ENCODE measurements around the gene ZNF14. TPM values are rescaled to one million over a fixed set of nuclear protein-coding genes. Genes with fewer than 3 reads are reported as not detected.
"Not testable (repeated sequence)": the region's sequence is repeated elsewhere in the genome, so short reads cannot be mapped to it uniquely, and the experiment has no call there.

Gene ZNF14
- total RNA-seq, 4 donors from 2014 or later, result 0.97 to 2.1 (median 1.7) TPM

DNA sequence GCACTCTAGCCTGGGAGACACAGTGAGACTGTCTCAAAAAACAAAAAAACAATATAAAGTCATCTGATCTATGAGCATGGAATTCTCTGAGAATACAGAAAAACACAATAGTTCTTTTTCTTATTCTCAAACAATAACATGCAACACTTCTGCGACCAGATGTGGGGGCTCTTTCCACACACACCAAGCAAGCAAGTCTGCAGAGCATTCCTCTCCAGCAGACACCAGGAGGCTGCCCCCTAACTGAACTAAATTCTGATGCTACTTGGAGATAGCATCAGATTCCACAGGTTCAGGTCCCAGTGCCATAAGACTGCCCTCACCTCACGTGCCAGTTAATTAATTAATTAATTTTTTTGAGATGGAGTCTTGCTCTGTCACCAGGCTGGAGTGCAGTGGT, 36.5 kb downstream of the ZNF14 start:
- intact Hi-C loops (cut with DNase I; ENCODE audit: low total_unique reads), result no loop called here
- in situ Hi-C loops (cut with MboI; ENCODE audit: low sequenced_read_pairs in 4 of 4), result no loop called here
- no peak for ATAC-seq

DNA sequence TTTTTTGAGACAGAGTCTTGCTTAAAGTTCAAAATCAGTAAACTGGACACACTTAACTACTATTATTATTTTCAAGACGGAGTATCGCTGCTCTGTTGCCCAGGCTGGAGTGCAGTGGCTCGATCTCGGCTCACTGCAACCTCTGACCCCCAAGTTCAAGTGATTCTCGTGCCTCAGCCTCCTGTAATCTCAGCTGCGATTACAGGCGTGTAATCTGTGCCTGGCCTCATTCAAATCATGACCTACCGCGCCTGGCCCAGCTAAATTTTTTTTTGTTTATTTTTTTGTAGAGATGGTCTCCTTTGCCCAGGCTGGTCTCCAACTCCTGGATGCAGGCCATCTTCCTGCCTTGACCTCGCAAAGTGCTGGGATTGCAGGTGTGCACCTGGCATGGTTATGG, 41.2 kb downstream of the ZNF14 start:
- intact Hi-C loops (cut with DNase I; ENCODE audit: low total_unique reads) (no loop called here), in situ Hi-C loops (cut with MboI; ENCODE audit: low sequenced_read_pairs in 4 of 4) (no loop called here)
- no peak for DNase-seq
- Histone ChIP-seq H3K27ac (no peak overlapping the region), H3K36me3 (no peaks in the 10 kb centered on the region), H3K4me1 (no peaks in the 10 kb centered on the region), H3K4me3 (no peak overlapping the region), H3K27me3 (no peaks in the 10 kb centered on the region), H3K9me3 (no peaks in the 10 kb centered on the region)
- no peak for ATAC-seq
- TF ChIP-seq, protein P1, sequence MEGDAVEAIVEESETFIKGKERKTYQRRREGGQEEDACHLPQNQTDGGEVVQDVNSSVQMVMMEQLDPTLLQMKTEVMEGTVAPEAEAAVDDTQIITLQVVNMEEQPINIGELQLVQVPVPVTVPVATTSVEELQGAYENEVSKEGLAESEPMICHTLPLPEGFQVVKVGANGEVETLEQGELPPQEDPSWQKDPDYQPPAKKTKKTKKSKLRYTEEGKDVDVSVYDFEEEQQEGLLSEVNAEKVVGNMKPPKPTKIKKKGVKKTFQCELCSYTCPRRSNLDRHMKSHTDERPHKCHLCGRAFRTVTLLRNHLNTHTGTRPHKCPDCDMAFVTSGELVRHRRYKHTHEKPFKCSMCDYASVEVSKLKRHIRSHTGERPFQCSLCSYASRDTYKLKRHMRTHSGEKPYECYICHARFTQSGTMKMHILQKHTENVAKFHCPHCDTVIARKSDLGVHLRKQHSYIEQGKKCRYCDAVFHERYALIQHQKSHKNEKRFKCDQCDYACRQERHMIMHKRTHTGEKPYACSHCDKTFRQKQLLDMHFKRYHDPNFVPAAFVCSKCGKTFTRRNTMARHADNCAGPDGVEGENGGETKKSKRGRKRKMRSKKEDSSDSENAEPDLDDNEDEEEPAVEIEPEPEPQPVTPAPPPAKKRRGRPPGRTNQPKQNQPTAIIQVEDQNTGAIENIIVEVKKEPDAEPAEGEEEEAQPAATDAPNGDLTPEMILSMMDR (IDR thresholded peaks at IDR 0.05 in 4 of 5, conservative IDR thresholded peaks at IDR 0.05 in 1 of 5), result no peak
- no peak for TF ChIP-seq POLR2A (IDR thresholded peaks at IDR 0.05)

More for the DNA sequence above, 36.5 kb downstream of the ZNF14 start:
- TF ChIP-seq, protein P1 (IDR thresholded peaks at IDR 0.05 in 4 of 5, conservative IDR thresholded peaks at IDR 0.05 in 1 of 5), result no peak
- TF ChIP-seq POLR2A (IDR thresholded peaks at IDR 0.05), result no peak
- Histone ChIP-seq H3K4me1 (no peaks in the 10 kb centered on the region), H3K4me3 (no peak overlapping the region), H3K9me3 (peaks cover 0 to 4% (median 3%) of the 10 kb centered on the region in 3 donors), H3K27me3 (no peaks in the 10 kb centered on the region), H3K27ac (no peak overlapping the region), H3K36me3 (peaks cover 0 to 8% of the 10 kb centered on the region in 2 donors)
- no peak for DNase-seq

DNA sequence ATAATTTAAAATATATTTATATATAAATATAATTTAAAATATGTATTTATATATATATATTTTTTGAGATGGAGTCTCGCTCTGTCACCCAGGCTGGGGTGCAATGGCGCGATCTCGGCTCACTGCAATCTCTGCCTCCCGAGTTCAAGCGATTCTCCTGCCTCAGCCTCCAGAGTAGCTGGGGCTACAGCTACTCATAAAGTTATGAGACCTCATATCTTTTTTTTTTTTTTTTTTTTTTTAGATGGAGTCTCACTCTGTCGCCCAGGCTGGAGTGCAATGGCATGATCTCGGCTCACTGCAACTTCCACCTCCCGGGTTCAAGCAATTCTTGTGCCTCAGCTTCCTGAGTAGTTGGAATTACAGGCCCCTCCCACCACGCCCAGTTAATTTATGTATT, 43.9 kb downstream of the ZNF14 start:
- DNase-seq; H3K36me3 ChIP-seq; H3K27ac ChIP-seq; intact Hi-C loops (cut with DNase I; ENCODE audit: low total_unique reads); in situ Hi-C loops (cut with MboI; ENCODE audit: low sequenced_read_pairs in 4 of 4); H3K27me3 ChIP-seq; H3K4me3 ChIP-seq; H3K4me1 ChIP-seq; ATAC-seq; H3K9me3 ChIP-seq: not testable (repeated sequence)

DNA sequence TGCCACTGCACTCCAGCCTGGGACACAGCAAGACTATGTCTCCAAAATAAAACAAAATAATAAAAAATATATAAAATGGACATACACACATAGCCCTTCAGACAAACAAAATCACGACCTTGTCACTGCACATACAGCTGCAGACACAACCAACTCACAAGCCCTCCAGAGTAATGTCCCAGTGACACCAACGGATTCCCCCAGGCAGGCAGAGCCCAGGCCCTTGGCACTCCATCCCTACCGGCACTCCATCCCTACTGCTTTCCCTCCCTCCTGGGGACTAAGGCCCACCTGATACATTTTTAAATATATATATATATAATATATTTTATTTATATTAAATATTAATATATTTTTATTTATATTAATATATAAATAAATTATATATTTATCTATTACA, 45.8 kb downstream of the ZNF14 start:
- H3K36me3 ChIP-seq, result no peaks in the 10 kb centered on the region
- H3K4me3 ChIP-seq, result no peak overlapping the region
- H3K27me3 ChIP-seq, result no peaks in the 10 kb centered on the region
- no peak for ATAC-seq
- H3K4me1 ChIP-seq, result no peaks in the 10 kb centered on the region
- TF ChIP-seq, protein P1 (IDR thresholded peaks at IDR 0.05 in 4 of 5, conservative IDR thresholded peaks at IDR 0.05 in 1 of 5), result no peak
- TF ChIP-seq POLR2A (IDR thresholded peaks at IDR 0.05), result no peak
- DNase-seq, result no peak
- H3K9me3 ChIP-seq, result no peaks in the 10 kb centered on the region
- H3K27ac ChIP-seq, result no peak overlapping the region
- intact Hi-C loops (cut with DNase I; ENCODE audit: low total_unique reads), result no loop called here
- in situ Hi-C loops (cut with MboI; ENCODE audit: low sequenced_read_pairs in 4 of 4), result no loop called here

DNA sequence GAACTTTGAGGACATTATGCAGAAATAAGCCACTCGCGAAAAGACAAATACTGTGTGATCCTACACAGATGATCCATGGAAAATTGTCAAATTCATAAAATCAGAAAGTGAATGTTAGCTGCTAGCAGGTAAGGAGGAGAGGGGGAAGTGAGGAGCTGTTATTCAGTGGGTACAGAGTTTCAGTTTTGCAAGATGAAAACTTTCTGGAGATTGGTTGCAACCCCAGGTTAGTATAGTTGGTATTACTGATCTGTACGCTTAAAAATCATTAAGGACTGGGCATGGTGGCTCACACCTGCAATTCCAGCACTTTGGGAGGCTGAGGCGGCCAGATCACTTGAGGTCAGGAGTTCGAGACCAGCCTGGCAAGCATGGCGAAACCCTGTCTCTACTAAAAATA, 46.3 kb downstream of the ZNF14 start:
- H3K27me3 ChIP-seq, result no peaks in the 10 kb centered on the region
- H3K4me3 ChIP-seq, result no peak overlapping the region
- intact Hi-C loops (cut with DNase I; ENCODE audit: low total_unique reads) (no loop called here), in situ Hi-C loops (cut with MboI; ENCODE audit: low sequenced_read_pairs in 4 of 4) (no loop called here)
- no peaks in the 10 kb centered on the region for H3K36me3 ChIP-seq
- ATAC-seq (no peak), DNase-seq (no peak)
- no peaks in the 10 kb centered on the region for H3K9me3 ChIP-seq
- no peaks in the 10 kb centered on the region for H3K4me1 ChIP-seq
- TF ChIP-seq POLR2A (IDR thresholded peaks at IDR 0.05), result no peak
- no peak overlapping the region for H3K27ac ChIP-seq

DNA sequence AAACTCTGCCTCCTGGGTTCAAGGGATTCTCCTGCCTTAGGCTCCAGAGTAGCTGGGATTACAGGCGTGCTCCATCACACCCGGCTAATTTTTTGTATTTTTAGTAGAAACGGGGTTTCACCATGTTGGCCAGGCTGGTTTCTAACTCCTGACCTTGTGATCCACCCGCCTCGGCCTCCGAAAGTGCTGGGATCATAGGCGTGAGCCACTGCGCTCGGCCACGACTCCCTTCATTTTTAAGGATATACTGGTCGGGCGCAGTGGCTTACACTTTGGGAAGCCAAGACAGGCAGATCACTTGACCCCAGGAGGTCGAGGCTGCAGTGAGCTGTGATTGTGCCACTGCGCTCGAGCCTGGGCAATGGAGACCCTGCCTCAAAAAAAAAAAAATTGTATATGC, 46.8 kb downstream of the ZNF14 start:
- H3K27ac ChIP-seq; DNase-seq; in situ Hi-C loops (cut with MboI; ENCODE audit: low sequenced_read_pairs in 4 of 4); intact Hi-C loops (cut with DNase I; ENCODE audit: low total_unique reads); H3K9me3 ChIP-seq; H3K27me3 ChIP-seq; H3K4me3 ChIP-seq; H3K36me3 ChIP-seq; H3K4me1 ChIP-seq; ATAC-seq: not testable (repeated sequence)

All from gastrocnemius medialis (tissue), 4 donors.